ENCODE results near the gene CTXN1.

CTXN1 gene

GRCh38 chr19:7908742-7909461 lies 17.0 kb downstream of the CTXN1 start:
- peaks cover 37% of the 10 kb centered on the region for H3K79me2 ChIP-seq (ENCODE audit: control insufficient read depth, low read length)

GRCh38 chr19:7908078-7908699 lies 17.7 kb downstream of the CTXN1 start:
- H3K9me2 ChIP-seq (replicated peaks; ENCODE audit: control insufficient read depth, low read length) = no peaks in the 10 kb centered on the region
- H3K4me3 ChIP-seq (ENCODE audit: low read length) = no peak overlapping the region
- TF ChIP-seq, protein P1, sequence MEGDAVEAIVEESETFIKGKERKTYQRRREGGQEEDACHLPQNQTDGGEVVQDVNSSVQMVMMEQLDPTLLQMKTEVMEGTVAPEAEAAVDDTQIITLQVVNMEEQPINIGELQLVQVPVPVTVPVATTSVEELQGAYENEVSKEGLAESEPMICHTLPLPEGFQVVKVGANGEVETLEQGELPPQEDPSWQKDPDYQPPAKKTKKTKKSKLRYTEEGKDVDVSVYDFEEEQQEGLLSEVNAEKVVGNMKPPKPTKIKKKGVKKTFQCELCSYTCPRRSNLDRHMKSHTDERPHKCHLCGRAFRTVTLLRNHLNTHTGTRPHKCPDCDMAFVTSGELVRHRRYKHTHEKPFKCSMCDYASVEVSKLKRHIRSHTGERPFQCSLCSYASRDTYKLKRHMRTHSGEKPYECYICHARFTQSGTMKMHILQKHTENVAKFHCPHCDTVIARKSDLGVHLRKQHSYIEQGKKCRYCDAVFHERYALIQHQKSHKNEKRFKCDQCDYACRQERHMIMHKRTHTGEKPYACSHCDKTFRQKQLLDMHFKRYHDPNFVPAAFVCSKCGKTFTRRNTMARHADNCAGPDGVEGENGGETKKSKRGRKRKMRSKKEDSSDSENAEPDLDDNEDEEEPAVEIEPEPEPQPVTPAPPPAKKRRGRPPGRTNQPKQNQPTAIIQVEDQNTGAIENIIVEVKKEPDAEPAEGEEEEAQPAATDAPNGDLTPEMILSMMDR (IDR thresholded peaks at IDR 0.05; ENCODE audit: low read depth, low read length, poor library complexity, severe bottlenecking) = no peak
- TF ChIP-seq EZH2phosphoT487 (IDR thresholded peaks at IDR 0.05; ENCODE audit: borderline replicate concordance, low read length) = no peak
- peaks cover 37% of the 10 kb centered on the region for H3K79me2 ChIP-seq (ENCODE audit: control insufficient read depth, low read length)
- no peaks in the 10 kb centered on the region for H3F3A ChIP-seq (ENCODE audit: control insufficient read depth, insufficient read depth)
- H3K4me2 ChIP-seq (ENCODE audit: low read length) = no peak overlapping the region
- peaks cover 38% of the 10 kb centered on the region for H3K36me3 ChIP-seq (ENCODE audit: control insufficient read depth, low read length)
- H3K9me3 ChIP-seq (ENCODE audit: control insufficient read depth, insufficient read depth, low read length) = no peaks in the 10 kb centered on the region
- peaks cover 10% of the 10 kb centered on the region for H3K4me1 ChIP-seq (ENCODE audit: control insufficient read depth, low read length)
- no peak overlapping the region for H3K27ac ChIP-seq (ENCODE audit: low read depth, low read length)
- H4K20me1 ChIP-seq (ENCODE audit: control insufficient read depth, insufficient read depth, low read depth, low read length) = peaks cover 14% of the 10 kb centered on the region
- no peaks in the 10 kb centered on the region for H3K27me3 ChIP-seq (ENCODE audit: control insufficient read depth, low read length)

More at GRCh38 chr19:7908742-7909461, 17.0 kb downstream of the CTXN1 start:
- peaks cover 10% of the 10 kb centered on the region for H3K4me1 ChIP-seq (ENCODE audit: control insufficient read depth, low read length)
- H3K27ac ChIP-seq (ENCODE audit: low read depth, low read length) = no peak overlapping the region
- H3K9me2 ChIP-seq (replicated peaks; ENCODE audit: control insufficient read depth, low read length) = no peaks in the 10 kb centered on the region
- no peak overlapping the region for H3K4me3 ChIP-seq (ENCODE audit: low read length)
- H3K27me3 ChIP-seq (ENCODE audit: control insufficient read depth, low read length) = no peaks in the 10 kb centered on the region
- peaks cover 14% of the 10 kb centered on the region for H4K20me1 ChIP-seq (ENCODE audit: control insufficient read depth, insufficient read depth, low read depth, low read length)
- no peak for TF ChIP-seq EZH2phosphoT487 (IDR thresholded peaks at IDR 0.05; ENCODE audit: borderline replicate concordance, low read length)
- TF ChIP-seq, protein P1 (IDR thresholded peaks at IDR 0.05; ENCODE audit: low read depth, low read length, poor library complexity, severe bottlenecking) = no peak
- peaks cover 38% of the 10 kb centered on the region for H3K36me3 ChIP-seq (ENCODE audit: control insufficient read depth, low read length)
- H3K4me2 ChIP-seq (ENCODE audit: low read length) = no peak overlapping the region
- no peaks in the 10 kb centered on the region for H3K9me3 ChIP-seq (ENCODE audit: control insufficient read depth, insufficient read depth, low read length)
- H3F3A ChIP-seq (ENCODE audit: control insufficient read depth, insufficient read depth) = no peaks in the 10 kb centered on the region

- peaks cover 14% of the 10 kb centered on the region for H4K20me1 ChIP-seq (ENCODE audit: control insufficient read depth, insufficient read depth, low read depth, low read length)
- peaks cover 15% of the 10 kb centered on the region for H3K4me1 ChIP-seq (ENCODE audit: control insufficient read depth, low read length)
- H3K4me2 ChIP-seq (ENCODE audit: low read length) = no peak overlapping the region
- H3K27ac ChIP-seq (ENCODE audit: low read depth, low read length) = no peak overlapping the region
- H3K9me2 ChIP-seq (replicated peaks; ENCODE audit: control insufficient read depth, low read length) = no peaks in the 10 kb centered on the region
- no peaks in the 10 kb centered on the region for H3K9me3 ChIP-seq (ENCODE audit: control insufficient read depth, insufficient read depth, low read length)
- no peak overlapping the region for H3K4me3 ChIP-seq (ENCODE audit: low read length)
- H3K27me3 ChIP-seq (ENCODE audit: control insufficient read depth, low read length) = no peaks in the 10 kb centered on the region
- peaks cover 38% of the 10 kb centered on the region for H3K36me3 ChIP-seq (ENCODE audit: control insufficient read depth, low read length)
- TF ChIP-seq, protein P1 (IDR thresholded peaks at IDR 0.05; ENCODE audit: low read depth, low read length, poor library complexity, severe bottlenecking) = no peak
- no peak for TF ChIP-seq EZH2phosphoT487 (IDR thresholded peaks at IDR 0.05; ENCODE audit: borderline replicate concordance, low read length)
- H3F3A ChIP-seq (ENCODE audit: control insufficient read depth, insufficient read depth) = no peaks in the 10 kb centered on the region
- H3K79me2 ChIP-seq (ENCODE audit: control insufficient read depth, low read length) = peaks cover 44% of the 10 kb centered on the region
Measured at GRCh38 chr19:7907544-7907943, 18.4 kb downstream of the CTXN1 start.
